Right atrium auricular region (tissue), 2 donors: Measurements from ENCODE around the gene COL4A6. TPM values are rescaled to one million over a fixed set of nuclear protein-coding genes. Genes with fewer than 3 reads are reported as not detected.

Experiments used
- DNase-seq: peaks from one replicate; pipeline ENCODE4 v3.0.0-alpha.2; 2019; ENCODE audit warnings: low spot score
- H3K27ac ChIP-seq, 2 donors: fragments of 200-600 bp; sonication (generic); 1 replicate in 1 of 2; 2 replicates in 1 of 2; pipeline ENCODE4 v1.5.1; 2016 to 2019
- H3K27me3 ChIP-seq, 2 donors: fragments of 200-600 bp; sonication (generic); one replicate each; pipeline versions ENCODE4 v1.5.1 to v1.6.0; 2017 to 2019
- H3K36me3 ChIP-seq: fragments of 200-600 bp; sonication (generic); one replicate; pipeline ENCODE4 v1.5.1; 2016
- H3K4me1 ChIP-seq, 2 donors: fragments of 200-600 bp; sonication (generic); one replicate each; pipeline versions ENCODE4 v1.5.1 to v1.6.0; 2017 to 2019
- H3K4me3 ChIP-seq, 2 donors: fragments of 200-600 bp; sonication (generic); 1 replicate in 1 of 2; 2 replicates in 1 of 2; pipeline ENCODE4 v1.5.1; 2017 to 2019; ENCODE audit warnings: mild to moderate bottlenecking in 1 of 2, moderate library complexity in 1 of 2
- H3K9me3 ChIP-seq, 2 donors: fragments of 200-600 bp; sonication (generic); one replicate each; pipeline ENCODE4 v1.5.1; 2019
- CTCF ChIP-seq, 2 donors: fragments of 200-600 bp; sonication (generic); IDR thresholded peaks; one replicate each; pipeline ENCODE4 v1.5.1; 2019; ENCODE audit warnings: antibody characterized with exemption in 2 of 2
- total RNA-seq, 2 donors: library from RNA; depleted of rRNA; stranded (reverse); fragments of >200 nt; gene quantifications; one replicate each; pipeline ENCODE4 v1.1.0, GENCODE V29; 2016

The COL4A6 gene
- total RNA-seq, 2 donors from 2014 or later = 4.6 to 17.7 TPM

DNA sequence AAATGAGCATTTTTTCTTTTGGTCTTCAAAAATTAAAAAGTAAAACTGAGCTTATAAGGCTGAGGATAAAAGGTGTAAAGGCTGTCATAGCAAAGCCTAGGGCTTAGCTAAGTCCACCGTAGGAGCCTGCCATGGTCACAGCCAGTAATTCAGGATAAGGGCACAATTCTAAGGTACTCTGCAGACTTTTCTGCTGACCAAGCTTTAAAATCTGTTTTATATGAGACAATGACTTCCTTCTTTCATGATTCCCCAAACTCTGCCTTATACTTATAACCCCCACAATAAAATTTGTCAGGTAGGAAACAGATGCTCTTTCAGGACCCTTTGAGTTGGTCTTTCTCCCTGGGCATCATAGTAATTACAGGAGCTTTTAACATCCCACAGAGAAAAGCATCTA lies 138.5 kb downstream of the COL4A6 start:
- DNase-seq = no peak
- H3K36me3 ChIP-seq = no peaks in the 10 kb centered on the region
- no peak overlapping the region for H3K4me3 ChIP-seq
- H3K9me3 ChIP-seq = no peaks in the 10 kb centered on the region
- no peaks in the 10 kb centered on the region for H3K27me3 ChIP-seq
- H3K4me1 ChIP-seq = no peaks in the 10 kb centered on the region
- TF ChIP-seq CTCF (IDR thresholded peaks at IDR 0.05) = no peak
- H3K27ac ChIP-seq = no peak overlapping the region

DNA sequence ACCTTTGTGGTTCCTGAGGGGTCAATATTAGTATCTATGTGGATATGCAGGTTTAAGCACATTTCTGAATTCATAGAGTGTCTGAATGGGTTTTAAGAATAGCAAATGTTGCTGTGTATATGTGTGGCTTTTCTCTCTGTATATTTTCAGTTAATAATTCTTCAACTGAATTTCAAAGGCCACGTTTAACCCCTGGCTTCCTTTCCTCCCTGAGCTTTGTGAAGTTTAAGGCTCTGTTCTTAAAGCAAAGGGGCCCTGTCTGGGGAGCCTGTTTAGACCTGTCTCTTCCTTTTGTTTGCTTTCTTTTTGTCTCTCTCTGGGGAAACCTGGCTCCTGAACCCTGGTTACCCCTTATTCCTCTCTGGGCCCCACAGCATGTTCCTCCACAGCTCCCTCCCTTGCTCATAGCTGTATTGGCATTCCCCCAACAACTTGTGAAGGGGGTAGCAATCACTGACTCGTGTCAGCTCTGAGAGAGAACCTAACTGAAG lies 139.1 kb downstream of the COL4A6 start:
- TF ChIP-seq CTCF (IDR thresholded peaks at IDR 0.05) = no peak
- DNase-seq = no peak
- H3K27ac ChIP-seq = no peak overlapping the region
- no peak overlapping the region for H3K4me3 ChIP-seq
- no peaks in the 10 kb centered on the region for H3K9me3 ChIP-seq
- H3K27me3 ChIP-seq = no peaks in the 10 kb centered on the region
- H3K36me3 ChIP-seq = no peaks in the 10 kb centered on the region
- no peaks in the 10 kb centered on the region for H3K4me1 ChIP-seq

GRCh38 chrX:108298165-108298602 lies 140.0 kb downstream of the COL4A6 start:
- Histone ChIP-seq H3K4me1 (no peaks in the 10 kb centered on the region), H3K27me3 (no peaks in the 10 kb centered on the region), H3K27ac (no peak overlapping the region), H3K36me3 (no peaks in the 10 kb centered on the region), H3K9me3 (no peaks in the 10 kb centered on the region), H3K4me3 (no peak overlapping the region)
- no peak for TF ChIP-seq CTCF (IDR thresholded peaks at IDR 0.05)
- no peak for DNase-seq

DNA sequence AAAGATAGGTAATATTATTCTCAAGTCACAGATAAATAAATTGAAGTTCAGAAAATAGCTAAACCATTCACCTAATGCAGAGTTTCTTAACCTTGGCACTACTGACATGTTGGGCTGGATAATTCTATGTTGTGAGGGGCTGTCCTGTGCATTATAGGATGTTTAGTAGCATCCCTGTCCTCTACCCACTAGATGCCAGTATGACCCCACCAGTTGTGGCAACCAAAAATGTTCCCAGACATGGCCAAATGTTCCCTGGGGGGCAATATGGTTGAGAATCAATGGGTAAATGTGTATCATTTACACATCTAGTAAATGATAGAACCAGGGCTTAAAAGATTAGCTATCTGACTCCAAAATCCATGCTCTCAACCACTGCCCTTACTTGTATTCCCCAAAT lies 140.9 kb downstream of the COL4A6 start:
- H3K27me3 ChIP-seq = no peaks in the 10 kb centered on the region
- no peaks in the 10 kb centered on the region for H3K36me3 ChIP-seq
- no peak overlapping the region for H3K27ac ChIP-seq
- H3K4me1 ChIP-seq = no peaks in the 10 kb centered on the region
- TF ChIP-seq CTCF (IDR thresholded peaks at IDR 0.05) = no peak
- no peak overlapping the region for H3K4me3 ChIP-seq
- H3K9me3 ChIP-seq = peaks cover 0 to 4% of the 10 kb centered on the region in 2 donors
- DNase-seq = no peak

GRCh38 chrX:108292053-108292452 lies 146.2 kb downstream of the COL4A6 start:
- H3K4me3 ChIP-seq = no peak overlapping the region
- no peak for TF ChIP-seq CTCF (IDR thresholded peaks at IDR 0.05)
- H3K27me3 ChIP-seq = no peaks in the 10 kb centered on the region
- H3K27ac ChIP-seq = no peak overlapping the region
- peaks cover 0 to 12% of the 10 kb centered on the region in 2 donors for H3K9me3 ChIP-seq
- no peak for DNase-seq
- H3K36me3 ChIP-seq = no peaks in the 10 kb centered on the region
- H3K4me1 ChIP-seq = no peaks in the 10 kb centered on the region

- Histone ChIP-seq H3K4me3 (no peak overlapping the region), H3K9me3 (no peaks in the 10 kb centered on the region), H3K27ac (peak overlapping the region; percentile 37 to 52), H3K27me3 (no peaks in the 10 kb centered on the region), H3K4me1 (no peaks in the 10 kb centered on the region), H3K36me3 (no peaks in the 10 kb centered on the region)
- TF ChIP-seq CTCF (IDR thresholded peaks at IDR 0.05) = no peak
- no peak for DNase-seq
Observed at GRCh38 chrX:108285918-108286317, 152.3 kb downstream of the COL4A6 start.
